K562 (cell line): ENCODE data around the gene PYGO2. TPM values are rescaled to one million over a fixed set of nuclear protein-coding genes. Genes with fewer than 3 reads are reported as not detected.

Source experiments
- C11orf30 ChIP-seq: fragments of 450-650 bp; IDR thresholded peaks from 2 replicates; pipeline ENCODE4 v1.6.1; 2016; ENCODE audit warnings: low read depth, mild to moderate bottlenecking
- CCAR2 ChIP-seq: fragments of 200-400 bp; formaldehyde crosslinking; IDR thresholded peaks from 2 replicates; pipeline ENCODE4 v1.6.1; 2017; ENCODE audit warnings: mild to moderate bottlenecking, low read depth, low read length
- E2F1 ChIP-seq: sonication (generic); formaldehyde crosslinking; IDR thresholded peaks from 2 replicates; pipeline ENCODE4 v1.8.1; 2023; ENCODE audit warnings: mild to moderate bottlenecking, missing genetic modification reagents, moderate library complexity
- ETV1 ChIP-seq: fragments of 450-650 bp; conservative IDR thresholded peaks from 2 replicates; pipeline ENCODE4 v1.6.1; 2016; ENCODE audit warnings: missing genetic modification characterization, control low read depth, low read depth, missing compliant biosample characterization
- FOXP1 ChIP-seq: sonication (generic); formaldehyde crosslinking; IDR thresholded peaks from 2 replicates; pipeline ENCODE4 v1.8.0; 2022; ENCODE audit warnings: mild to moderate bottlenecking, missing genetic modification reagents
- GABPB1 ChIP-seq: sonication (generic); formaldehyde crosslinking; IDR thresholded peaks from 2 replicates; pipeline ENCODE4 v1.8.0; 2022; ENCODE audit warnings: mild to moderate bottlenecking, missing genetic modification reagents
- HMG20A ChIP-seq: fragments of 450-650 bp; formaldehyde crosslinking; conservative IDR thresholded peaks from 2 replicates; pipeline ENCODE4 v1.4.0; 2020; ENCODE audit warnings: mild to moderate bottlenecking, mixed read lengths
- KLF6 ChIP-seq: fragments of 250-450 bp; sonication (Bioruptor Pico); IDR thresholded peaks from 2 replicates; pipeline ENCODE4 v1.4.0; 2020; ENCODE audit warnings: mild to moderate bottlenecking, moderate library complexity, borderline replicate concordance
- MEF2D ChIP-seq: conservative IDR thresholded peaks from 2 replicates; pipeline ENCODE4 v1.6.1; 2016; ENCODE audit warnings: low read depth, missing genetic modification characterization, missing compliant biosample characterization
- MYC ChIP-seq, 2 experiments: fragments of 250-450 bp in 1 of 2; sonication (Bioruptor Pico) in 1 of 2; IDR thresholded peaks; 2 replicates each; pipeline versions ENCODE4 v1.5.1 to v1.6.1; 2012 to 2021; ENCODE audit warnings: low read depth in 2 of 2, borderline replicate concordance in 1 of 2, improper control_type of control experiment in 1 of 2, low read length in 1 of 2, mild to moderate bottlenecking in 1 of 2, moderate library complexity in 1 of 2
- NCOA4 ChIP-seq: fragments of 450-650 bp; IDR thresholded peaks from 2 replicates; pipeline ENCODE4 v1.6.1; 2018; ENCODE audit warnings: mild to moderate bottlenecking; ENCODE audit not compliant: partially characterized antibody
- NR4A1 ChIP-seq, 2 experiments: fragments of 250-450 bp in 1 of 2; fragments of 450-650 bp in 1 of 2; sonication (Bioruptor Pico) in 1 of 2; IDR thresholded peaks; 2 replicates each; pipeline versions ENCODE4 v1.4.0 to v1.6.1; 2016 to 2020; ENCODE audit warnings: mild to moderate bottlenecking in 2 of 2, missing compliant biosample characterization in 1 of 2, missing genetic modification characterization in 1 of 2, moderate library complexity in 1 of 2
- POLR2B ChIP-seq: fragments of 450-650 bp; IDR thresholded peaks from 2 replicates; pipeline ENCODE4 v1.6.1; 2018; ENCODE audit warnings: low read depth; ENCODE audit not compliant: partially characterized antibody
- SP1 ChIP-seq: sonication (generic); formaldehyde crosslinking; IDR thresholded peaks from 2 replicates; pipeline ENCODE4 v1.8.1; 2022; ENCODE audit warnings: mild to moderate bottlenecking, missing genetic modification reagents
- SRSF7 ChIP-seq: fragments of 200-400 bp; formaldehyde crosslinking; optimal IDR thresholded peaks from 2 replicates; pipeline ENCODE3; 2017; ENCODE audit warnings: mild to moderate bottlenecking, low read depth, low read length
- TCF7L2 ChIP-seq: fragments of 150-350 bp; IDR thresholded peaks from 2 replicates; pipeline ENCODE4 v1.6.1; 2016; ENCODE audit warnings: low read depth, mild to moderate bottlenecking, low read length, moderate library complexity
- TRIM28 ChIP-seq: fragments of 450-650 bp; IDR thresholded peaks from 2 replicates; pipeline ENCODE4 v1.6.1; 2017
- ZC3H8 ChIP-seq: fragments of 450-650 bp; IDR thresholded peaks from 2 replicates; pipeline ENCODE4 v1.6.1; 2017
- ZNF143 ChIP-seq: sonication (generic); formaldehyde crosslinking; IDR thresholded peaks from 2 replicates; pipeline ENCODE4 v1.9.0; 2022; ENCODE audit warnings: mild to moderate bottlenecking, missing genetic modification reagents
- ZNF184 ChIP-seq: sonication (generic); formaldehyde crosslinking; IDR thresholded peaks from 2 replicates; pipeline ENCODE4 v1.5.0; 2020; ENCODE audit warnings: missing genetic modification reagents
- ZNF436 ChIP-seq: fragments of 250-450, 450-650 bp; sonication (Bioruptor Pico); formaldehyde crosslinking; IDR thresholded peaks from 2 replicates; pipeline ENCODE4 v1.7.0; 2020; ENCODE audit warnings: mild to moderate bottlenecking
- ZNF77 ChIP-seq: fragments of 250-450 bp; sonication (Bioruptor Pico); IDR thresholded peaks from 2 replicates; pipeline ENCODE4 v1.5.0; 2020
- ZNF785 ChIP-seq: fragments of 250-450 bp; sonication (Bioruptor Pico); IDR thresholded peaks from 2 replicates; pipeline ENCODE4 v1.4.0; 2020; ENCODE audit warnings: mild to moderate bottlenecking
- ZNF830 ChIP-seq: fragments of 250-450 bp; sonication (Bioruptor Pico); IDR thresholded peaks from 2 replicates; pipeline ENCODE4 v1.5.0; 2021; ENCODE audit warnings: mild to moderate bottlenecking
- polyA plus RNA-seq, 8 experiments: library from polyadenylated mRNA; depleted of rRNA in 4 of 8; stranded (reverse) in 5 of 8; unstranded in 3 of 8; fragments of >200 nt; fragmentation: Nextera tagmentation in 2 of 8; fragmentation: Illumina TruSeq in 1 of 8; extraction: Ambion mirVana in 2 of 8; extraction: Trizol in 1 of 8; gene quantifications; 2 replicates each; pipeline versions ENCODE4 v1.2.1 to v1.2.3, GENCODE V29; 2011 to 2014; ENCODE audit warnings: inconsistent platforms in 1 of 8, missing spikeins in 1 of 8
- total RNA-seq, 7 experiments: library from RNA; depleted of rRNA in 6 of 7; stranded (reverse); fragments of >200 nt in 6 of 7; fragmentation: Illumina TruSeq in 2 of 7; extraction: Trizol in 2 of 7; gene quantifications; 2 replicates each; pipeline versions ENCODE4 v1.2.1 to v1.2.3, GENCODE V29; 2011 to 2021; ENCODE audit warnings: low replicate concordance in 1 of 7
- TF ChIP-seq, protein P1 (sequence below): fragments of 450-650 bp; IDR thresholded peaks from 2 replicates; pipeline ENCODE4 v1.6.1; 2017; ENCODE audit warnings: mild to moderate bottlenecking, moderate library complexity
- TF ChIP-seq, protein P2 (sequence below): sonication (generic); formaldehyde crosslinking; IDR thresholded peaks from 2 replicates; pipeline ENCODE4 v1.8.1; 2023; ENCODE audit warnings: mild to moderate bottlenecking, missing genetic modification reagents

Gene PYGO2
- total and polyA plus RNA-seq, 9 of the 15 experiments (the other 6 are each of a cell fraction or from before 2014, with no cell fraction given) = 8.3 to 36.2 (median 18.2) TPM

GRCh38 chr1:154961207-154962155, at the start of gene PYGO2 (continued):
- TF ChIP-seq NCOA4 = no peak
- no peak for TF ChIP-seq ZNF184
- peak; percentile 95 for TF ChIP-seq GABPB1 (CRISPR knock-in tag)
- TF ChIP-seq, protein P1, sequence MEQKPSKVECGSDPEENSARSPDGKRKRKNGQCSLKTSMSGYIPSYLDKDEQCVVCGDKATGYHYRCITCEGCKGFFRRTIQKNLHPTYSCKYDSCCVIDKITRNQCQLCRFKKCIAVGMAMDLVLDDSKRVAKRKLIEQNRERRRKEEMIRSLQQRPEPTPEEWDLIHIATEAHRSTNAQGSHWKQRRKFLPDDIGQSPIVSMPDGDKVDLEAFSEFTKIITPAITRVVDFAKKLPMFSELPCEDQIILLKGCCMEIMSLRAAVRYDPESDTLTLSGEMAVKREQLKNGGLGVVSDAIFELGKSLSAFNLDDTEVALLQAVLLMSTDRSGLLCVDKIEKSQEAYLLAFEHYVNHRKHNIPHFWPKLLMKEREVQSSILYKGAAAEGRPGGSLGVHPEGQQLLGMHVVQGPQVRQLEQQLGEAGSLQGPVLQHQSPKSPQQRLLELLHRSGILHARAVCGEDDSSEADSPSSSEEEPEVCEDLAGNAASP = no peak
- TF ChIP-seq MYC (IDR thresholded peaks at IDR 0.05; ENCODE audit: low read depth, low read length) = peak; percentile 58; the same call in 1 of the 2 replicates
- peak; percentile 39; the same call in 1 of the 2 replicates for TF ChIP-seq MYC (CRISPR knock-in tag; IDR thresholded peaks at IDR 0.05; ENCODE audit: borderline replicate concordance, low read depth)
- no peak for TF ChIP-seq TRIM28
- no peak for TF ChIP-seq ZC3H8
- peak; percentile 89 for TF ChIP-seq SP1 (CRISPR knock-in tag)
- peak; percentile 76 for TF ChIP-seq ETV1
- TF ChIP-seq ZNF436 (CRISPR knock-in tag) = no peak
- no peak for TF ChIP-seq SRSF7
- no peak for TF ChIP-seq ZNF77 (CRISPR knock-in tag)
- no peak for TF ChIP-seq KLF6 (CRISPR knock-in tag)
- TF ChIP-seq NR4A1 (CRISPR knock-in tag; IDR thresholded peaks at IDR 0.05) = 0 out of 2 replicates have a peak, but pooled peaks have one; percentile 47
- no peak; the same call in 1 of the 2 replicates for TF ChIP-seq NR4A1 (tag; IDR thresholded peaks at IDR 0.05)
- TF ChIP-seq ZNF830 = 0 out of 2 replicates have a peak, but pooled peaks have one; percentile 53
- no peak for TF ChIP-seq CCAR2
- TF ChIP-seq, protein P2, sequence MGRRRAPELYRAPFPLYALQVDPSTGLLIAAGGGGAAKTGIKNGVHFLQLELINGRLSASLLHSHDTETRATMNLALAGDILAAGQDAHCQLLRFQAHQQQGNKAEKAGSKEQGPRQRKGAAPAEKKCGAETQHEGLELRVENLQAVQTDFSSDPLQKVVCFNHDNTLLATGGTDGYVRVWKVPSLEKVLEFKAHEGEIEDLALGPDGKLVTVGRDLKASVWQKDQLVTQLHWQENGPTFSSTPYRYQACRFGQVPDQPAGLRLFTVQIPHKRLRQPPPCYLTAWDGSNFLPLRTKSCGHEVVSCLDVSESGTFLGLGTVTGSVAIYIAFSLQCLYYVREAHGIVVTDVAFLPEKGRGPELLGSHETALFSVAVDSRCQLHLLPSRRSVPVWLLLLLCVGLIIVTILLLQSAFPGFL (CRISPR knock-in tag) = no peak
- TF ChIP-seq FOXP1 (CRISPR knock-in tag) = no peak
- no peak for TF ChIP-seq ZNF143 (CRISPR knock-in tag)
- TF ChIP-seq TCF7L2 = peak; percentile 83
- peak; percentile 91 for TF ChIP-seq POLR2B
- no peak for TF ChIP-seq ZNF785 (CRISPR knock-in tag)
- TF ChIP-seq C11orf30 = peak; percentile 86
- TF ChIP-seq E2F1 (CRISPR knock-in tag) = 0 out of 2 replicates have a peak, but pooled peaks have one; percentile 67
- TF ChIP-seq MEF2D = no peak
- no peak for TF ChIP-seq HMG20A (CRISPR knock-in tag)
